GM19023 (cell line): ENCODE data around the gene CTPS1.

Experiments used
- ATAC-seq: cut with Tn5 transposase; IDR thresholded peaks from one replicate; pipeline ENCODE4 v1.9.1; 2021; ENCODE audit warnings: mild to moderate bottlenecking, moderate library complexity; ENCODE audit not compliant: unreplicated experiment

The CTPS1 gene, protein sequence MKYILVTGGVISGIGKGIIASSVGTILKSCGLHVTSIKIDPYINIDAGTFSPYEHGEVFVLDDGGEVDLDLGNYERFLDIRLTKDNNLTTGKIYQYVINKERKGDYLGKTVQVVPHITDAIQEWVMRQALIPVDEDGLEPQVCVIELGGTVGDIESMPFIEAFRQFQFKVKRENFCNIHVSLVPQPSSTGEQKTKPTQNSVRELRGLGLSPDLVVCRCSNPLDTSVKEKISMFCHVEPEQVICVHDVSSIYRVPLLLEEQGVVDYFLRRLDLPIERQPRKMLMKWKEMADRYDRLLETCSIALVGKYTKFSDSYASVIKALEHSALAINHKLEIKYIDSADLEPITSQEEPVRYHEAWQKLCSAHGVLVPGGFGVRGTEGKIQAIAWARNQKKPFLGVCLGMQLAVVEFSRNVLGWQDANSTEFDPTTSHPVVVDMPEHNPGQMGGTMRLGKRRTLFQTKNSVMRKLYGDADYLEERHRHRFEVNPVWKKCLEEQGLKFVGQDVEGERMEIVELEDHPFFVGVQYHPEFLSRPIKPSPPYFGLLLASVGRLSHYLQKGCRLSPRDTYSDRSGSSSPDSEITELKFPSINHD

DNA sequence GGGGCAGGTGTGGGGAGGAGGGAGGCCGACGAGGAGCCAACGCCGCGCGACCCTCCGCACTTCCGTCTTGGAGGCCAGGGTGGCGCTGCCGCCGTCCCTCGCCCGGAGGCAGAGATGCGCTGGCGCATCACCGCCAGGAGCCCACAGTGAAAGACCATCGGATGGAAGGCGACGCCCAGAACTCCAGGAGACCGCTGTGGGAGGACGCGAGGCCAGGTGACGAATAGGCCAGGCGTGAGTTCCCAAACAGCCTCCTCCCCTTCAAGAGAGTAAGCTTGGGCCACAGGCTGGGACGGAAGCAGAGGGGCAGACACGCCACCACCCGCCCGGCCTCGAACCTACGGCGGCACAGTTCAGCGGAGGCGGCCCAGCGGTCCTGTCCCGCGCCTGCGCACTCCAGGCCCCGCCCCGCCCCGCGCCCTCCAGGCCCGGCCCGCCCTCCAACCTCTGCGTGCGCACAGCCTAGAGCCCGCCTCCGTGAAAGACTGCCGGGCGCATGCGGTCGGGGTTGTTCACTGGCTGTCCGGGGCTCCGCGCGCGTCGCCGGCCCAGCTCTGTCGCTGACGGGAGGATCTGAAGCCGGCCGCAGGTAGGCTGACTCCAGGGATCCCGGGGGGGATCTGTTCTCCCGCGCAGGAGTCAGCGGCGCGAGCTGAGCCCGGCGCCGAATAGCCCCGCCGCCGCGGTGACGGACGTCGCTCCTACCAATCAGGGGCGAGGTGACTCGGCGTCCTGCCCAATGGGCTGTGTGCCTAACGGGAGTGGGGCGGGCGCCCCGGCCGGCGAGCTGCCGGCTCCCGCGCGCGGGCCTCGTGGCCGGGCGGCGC, at the start of gene CTPS1:
TSS of gene CTPS1 (plus strand) at position 456 of the 827 bp plus-strand sequence. CDS start 3,595 bp downstream, outside the sequence.
- peak; percentile 92 for ATAC-seq

DNA sequence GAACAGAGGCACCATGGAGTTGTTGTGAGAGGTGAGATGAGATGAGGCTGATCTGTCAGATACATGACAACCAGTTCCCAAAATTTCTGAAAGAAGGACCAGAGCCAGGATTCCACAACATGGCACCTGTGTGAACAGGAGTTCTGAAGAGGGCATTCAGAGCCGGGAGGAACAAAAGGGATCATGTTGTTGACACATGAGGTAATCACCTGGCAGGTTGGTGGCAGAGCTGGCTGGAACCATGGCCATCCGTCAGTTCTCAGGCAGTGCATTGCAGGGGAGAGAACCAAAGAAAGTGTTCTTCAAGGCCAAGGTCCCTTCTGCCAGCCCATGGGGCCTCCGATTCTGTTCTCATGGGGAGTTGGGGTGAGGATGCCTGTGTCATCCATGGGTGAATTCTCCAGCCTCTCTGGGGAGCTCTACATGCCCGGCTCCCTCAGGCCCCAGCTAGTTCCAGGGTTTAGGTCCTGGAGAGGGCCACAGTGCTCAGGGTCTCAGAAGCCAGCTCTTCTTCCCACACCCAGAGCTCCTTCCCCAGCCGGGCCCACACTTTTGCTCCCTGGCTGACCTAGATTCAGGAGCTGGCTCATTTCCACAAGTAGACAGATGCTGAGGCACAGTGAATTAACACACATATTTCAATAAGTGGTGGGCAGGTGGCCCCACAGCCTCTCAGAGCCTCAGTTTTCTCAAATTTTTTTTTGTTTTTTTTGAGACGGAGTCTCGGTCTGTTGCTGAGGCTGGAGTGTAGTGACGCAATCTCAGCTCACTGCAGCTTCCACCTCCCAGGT, 49.1 kb upstream of the CTPS1 start:
- ATAC-seq: no peak

DNA sequence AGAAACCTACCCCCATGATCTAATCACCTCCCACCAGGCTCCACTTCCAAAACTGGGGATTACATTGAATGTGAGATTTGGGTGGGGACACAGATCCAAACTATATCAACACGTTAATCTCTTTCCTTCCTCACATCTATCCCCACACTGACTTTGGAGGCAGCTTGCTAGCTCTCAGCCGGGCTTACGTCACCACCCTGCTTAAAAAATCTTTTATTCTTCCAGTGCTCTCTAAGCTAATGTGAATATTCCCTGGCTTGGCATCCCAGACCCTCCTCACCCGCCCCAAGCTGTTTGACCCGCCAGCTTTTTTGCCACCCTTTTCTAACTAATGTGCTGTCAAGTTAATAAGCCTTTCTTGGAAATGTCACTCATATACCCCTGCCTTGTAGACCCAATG, 47.9 kb upstream of the CTPS1 start:
- ATAC-seq: no peak

DNA sequence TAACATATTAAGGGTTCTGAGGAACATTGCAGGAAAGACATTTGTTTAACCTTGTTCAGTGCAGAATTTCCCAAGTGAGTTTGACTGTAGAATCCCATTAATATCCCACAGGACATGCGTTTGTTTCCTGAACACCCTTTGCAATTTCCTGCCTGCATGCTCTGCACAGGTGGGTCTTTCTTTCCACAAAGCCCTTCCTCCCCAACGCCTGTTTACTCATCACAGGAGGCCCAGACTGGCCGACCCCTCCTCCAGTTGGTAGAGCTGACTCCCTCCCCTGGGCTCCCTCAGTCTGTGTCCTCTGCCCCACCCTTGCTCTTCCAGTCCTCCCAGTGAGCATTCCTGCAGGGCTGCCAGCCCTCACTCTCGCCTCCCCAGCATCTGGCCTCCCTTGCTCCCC, 47.5 kb upstream of the CTPS1 start:
- ATAC-seq: no peak

DNA sequence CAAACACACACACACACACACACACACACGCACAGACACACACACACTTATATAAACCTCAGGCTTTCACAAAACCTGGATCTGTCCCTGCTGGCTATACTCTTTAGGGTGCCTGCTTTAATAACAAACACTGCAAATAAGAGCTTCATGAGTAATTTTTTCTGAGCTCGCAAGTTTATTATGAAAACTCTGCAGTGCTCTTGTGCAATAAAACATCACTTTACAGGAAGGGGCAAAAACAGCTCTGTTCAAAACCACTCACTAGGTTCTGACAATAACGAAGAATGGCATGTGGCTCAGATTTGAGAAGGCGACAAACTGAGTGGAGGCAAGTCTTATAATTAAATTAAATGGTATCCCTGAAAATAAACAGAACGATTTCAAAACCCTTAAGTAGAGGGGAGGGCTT, 42.6 kb upstream of the CTPS1 start:
- ATAC-seq: no peak

DNA sequence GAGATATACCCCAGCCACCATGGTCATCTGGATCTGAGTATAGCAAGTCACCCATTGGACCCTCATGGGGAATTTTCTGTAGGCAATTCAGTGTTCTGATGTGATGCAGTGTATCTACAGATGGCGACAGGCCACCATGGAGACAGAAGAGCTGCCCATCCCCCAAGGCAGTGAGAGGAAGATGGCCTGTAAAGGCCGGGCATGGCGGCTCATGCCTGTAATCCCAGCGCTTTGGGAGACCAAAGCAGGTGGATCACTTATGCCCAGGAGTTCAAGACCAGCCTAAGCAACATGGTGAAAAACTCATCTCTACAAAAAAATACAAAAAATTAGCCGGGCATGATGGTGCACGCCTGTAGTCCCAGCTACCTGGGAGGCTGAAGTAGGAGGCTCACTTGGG, 41.1 kb upstream of the CTPS1 start:
- no peak for ATAC-seq

DNA sequence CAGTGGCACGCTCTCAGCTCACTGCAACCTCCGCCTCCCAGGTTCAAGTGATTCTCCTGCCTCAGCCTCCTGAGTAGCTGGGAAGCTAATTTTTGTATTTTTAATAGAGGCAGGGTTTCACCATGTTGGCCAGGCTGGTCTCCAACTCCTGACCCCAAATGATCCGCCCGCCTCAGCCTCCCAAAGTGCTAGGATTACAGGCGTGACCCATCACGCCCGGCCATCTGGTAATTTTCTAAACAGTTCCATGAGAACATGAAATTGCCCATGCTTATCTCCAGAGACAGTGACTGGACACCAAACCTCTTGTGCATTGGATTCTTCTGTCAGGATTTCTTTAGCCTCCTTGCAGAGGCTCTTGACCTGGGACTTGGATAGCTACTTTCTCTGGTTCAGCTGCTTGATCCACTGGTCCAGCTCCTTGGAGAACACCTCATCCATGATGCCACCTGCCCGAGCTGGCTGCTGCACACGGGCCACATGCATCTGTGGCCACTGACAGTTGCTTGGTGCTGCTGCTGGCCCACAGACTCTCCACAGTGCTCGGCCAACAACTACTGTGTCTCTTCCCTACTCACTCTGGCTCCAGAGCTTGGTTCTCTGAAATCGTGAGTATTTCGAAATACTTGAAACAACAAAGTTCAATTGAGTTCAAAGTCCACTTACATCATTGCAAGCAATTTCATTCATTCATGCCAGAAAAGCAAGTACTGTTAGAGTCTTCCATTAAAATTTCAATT, 40.0 kb upstream of the CTPS1 start:
- no peak for ATAC-seq

DNA sequence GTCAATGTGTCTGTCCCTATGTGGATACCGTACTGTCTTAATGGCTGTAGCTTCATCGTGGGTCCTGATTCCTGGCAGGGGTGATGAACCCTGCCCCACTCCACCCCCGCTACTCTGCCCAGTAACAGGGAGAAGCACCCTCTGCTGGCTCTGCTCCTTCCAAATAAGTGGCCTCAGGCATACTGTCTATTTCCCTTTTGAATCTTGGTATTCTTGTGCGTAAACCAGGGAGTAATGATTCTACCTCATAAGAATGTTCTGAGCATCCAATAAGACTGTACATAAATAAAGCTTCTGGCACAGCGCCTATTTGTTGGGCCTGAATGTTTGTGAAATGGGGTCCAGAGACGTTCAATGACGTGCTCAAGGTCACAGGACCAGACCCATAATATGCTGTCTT, 35.2 kb upstream of the CTPS1 start:
- no peak for ATAC-seq

DNA sequence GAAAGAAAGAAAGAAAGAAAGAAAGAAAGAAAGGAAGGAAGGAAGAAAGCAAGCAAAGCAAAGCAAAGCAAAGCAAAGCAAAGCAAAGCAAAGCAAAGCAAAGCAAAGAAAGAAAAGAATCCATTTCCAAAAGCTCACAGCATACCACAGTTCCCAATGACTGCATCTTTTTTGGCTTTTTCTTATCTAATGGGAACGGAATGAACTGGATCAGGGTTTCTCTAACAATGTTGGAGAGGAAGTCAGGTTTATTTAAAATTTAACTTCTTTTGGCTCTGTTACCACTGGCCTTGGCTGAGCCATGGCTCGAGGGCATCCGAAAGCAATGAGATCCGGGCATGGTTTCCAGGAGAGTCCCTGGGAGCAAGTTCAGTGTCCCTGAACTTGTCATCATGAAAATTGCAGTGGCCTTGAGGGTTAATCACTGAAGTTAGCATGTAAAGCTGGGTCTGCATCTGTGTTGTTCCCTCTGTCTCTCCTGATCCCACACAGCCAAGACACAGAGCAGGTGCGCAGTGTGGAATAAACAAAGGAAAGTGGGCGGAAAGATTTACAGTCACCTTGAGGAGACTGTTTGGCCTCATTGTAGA, 34.6 kb upstream of the CTPS1 start:
- no peak for ATAC-seq

DNA sequence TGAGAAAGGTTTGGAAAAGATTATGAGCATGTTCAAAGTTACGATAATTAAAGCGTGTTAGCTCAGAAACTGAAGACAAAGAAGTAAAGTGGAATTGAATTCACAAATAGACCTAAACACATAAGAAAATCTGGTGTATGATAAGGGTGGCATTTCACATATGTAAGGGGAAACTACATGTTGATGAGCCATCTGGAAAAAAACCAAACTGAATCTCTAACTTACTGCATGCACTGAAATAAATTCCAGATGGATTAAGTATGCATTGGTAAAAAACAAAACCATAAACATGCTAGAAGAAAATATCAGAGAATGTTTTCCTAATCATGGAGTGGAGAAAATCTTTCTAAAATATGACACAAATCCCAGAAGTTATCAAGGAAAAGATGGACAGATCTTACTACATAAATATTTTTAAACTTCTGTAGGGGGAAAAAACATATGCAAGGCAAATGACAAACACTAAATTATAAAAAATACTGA, 34.0 kb upstream of the CTPS1 start:
- ATAC-seq: no peak

DNA sequence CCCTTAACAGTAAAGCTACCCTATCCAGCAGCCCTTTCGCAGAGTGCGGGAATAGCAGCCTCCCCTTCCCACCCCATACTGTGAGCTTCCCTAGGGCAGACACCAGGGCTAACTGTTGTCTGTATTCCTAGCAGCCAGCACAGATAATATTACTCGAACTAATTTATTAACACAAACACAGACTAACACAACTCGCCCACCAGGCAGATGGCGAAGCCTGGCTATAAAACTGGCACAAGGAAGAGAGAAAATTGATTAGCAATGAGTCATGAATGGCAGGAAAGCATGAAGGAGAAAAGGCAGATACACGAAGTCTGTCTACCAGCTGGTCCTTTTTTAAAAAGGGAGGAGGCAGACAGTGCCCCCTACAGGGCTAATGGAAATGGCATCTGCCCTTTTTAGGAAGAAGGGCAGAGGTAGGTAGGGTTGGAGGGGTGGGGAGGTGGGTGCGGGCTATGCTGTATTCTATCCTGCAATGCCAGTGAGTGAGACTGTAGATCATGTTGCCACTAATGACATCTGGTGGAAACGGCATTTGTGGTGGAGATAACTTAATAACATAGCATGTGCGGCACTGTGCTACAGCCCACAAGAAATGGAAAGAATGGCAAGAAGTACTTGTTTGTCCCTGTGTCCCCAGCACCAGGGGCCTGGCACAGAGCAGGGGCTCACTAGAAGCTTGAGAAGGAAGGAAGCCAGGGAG, 30.6 kb upstream of the CTPS1 start:
- ATAC-seq: no peak

DNA sequence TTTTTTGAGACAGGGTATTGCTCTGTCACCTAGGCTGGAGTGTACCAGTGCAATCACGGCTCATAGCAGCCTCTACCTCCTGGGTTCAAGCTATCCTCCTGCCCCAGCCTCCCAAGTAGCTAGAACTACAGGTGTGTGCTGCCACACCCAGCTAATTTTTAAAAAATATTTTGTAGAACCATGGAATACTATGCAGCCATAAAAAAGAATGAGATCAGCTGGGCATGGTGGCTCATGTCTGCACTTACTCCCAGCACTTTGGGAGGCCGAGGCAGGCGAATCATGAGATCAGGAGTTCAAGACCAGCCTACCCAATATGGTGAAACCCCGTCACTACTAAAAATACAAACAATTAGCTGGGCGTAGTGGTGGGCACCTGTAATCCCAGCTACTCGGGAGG, 29.9 kb upstream of the CTPS1 start:
- ATAC-seq: no peak

DNA sequence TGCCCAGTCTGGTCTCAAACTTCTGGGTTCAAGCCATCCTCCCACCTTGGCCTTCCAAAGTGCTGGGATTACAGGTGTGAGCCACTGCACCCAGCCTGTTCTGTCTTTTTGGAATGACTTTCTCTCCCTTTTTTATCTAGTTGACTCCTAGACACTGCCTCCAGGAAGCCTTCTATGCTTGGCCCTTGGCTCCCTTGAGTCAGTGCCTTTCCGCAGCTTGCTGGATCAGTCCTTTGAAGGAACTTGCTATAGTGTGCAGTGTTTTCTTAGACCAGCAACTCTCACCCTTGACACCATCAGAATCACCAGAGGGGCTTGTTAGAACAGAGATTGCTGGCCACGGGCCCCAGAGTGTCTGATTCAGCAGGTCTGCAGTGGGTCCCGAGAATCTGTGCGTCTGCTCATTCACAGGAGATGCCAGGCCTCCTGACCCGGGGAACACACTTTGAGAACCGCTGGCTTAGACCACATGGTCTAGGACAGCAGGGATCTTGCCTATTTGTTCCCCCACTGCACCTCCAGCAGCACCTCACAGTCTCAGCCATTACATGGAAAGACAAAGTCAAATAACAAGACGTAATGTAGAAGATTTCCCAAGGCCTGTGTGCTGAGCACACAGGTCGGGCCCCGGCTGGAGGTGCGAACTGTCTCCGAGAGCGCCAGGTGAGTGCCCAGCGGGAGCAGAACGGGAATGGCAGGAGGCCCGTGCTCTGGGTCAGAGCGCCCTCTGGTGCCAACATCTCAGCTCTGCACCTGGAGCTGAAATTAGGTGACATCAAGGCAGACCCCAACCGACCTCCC, 27.4 kb upstream of the CTPS1 start:
- ATAC-seq: no peak

DNA sequence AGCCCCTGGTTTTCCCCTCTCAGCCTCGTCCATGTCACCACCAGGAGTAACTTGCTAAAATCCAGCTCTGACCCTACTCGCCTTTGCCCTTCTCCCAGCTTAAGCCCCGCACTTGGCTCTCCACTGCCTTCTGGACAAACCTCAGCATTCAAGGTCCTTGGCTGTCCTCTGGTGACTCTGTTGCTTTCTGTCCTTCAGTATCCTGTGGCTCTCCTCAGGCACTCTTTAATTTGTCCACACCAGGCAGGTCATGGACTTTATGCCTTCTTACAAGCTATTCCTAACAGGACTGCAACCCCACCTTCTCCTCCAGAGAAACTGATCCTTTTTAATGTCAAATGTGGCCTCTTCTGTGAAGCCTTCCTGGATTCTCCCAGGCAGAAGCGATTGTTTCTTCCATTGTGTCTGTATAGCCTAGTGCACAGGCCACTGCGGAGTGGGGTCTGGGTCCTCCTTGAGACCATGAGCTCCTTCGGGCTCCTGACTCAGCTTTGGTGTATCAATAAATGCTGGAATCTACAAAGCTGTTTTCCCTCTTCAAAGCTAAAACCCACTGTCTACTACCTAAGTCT, 26.7 kb upstream of the CTPS1 start:
- no peak for ATAC-seq

DNA sequence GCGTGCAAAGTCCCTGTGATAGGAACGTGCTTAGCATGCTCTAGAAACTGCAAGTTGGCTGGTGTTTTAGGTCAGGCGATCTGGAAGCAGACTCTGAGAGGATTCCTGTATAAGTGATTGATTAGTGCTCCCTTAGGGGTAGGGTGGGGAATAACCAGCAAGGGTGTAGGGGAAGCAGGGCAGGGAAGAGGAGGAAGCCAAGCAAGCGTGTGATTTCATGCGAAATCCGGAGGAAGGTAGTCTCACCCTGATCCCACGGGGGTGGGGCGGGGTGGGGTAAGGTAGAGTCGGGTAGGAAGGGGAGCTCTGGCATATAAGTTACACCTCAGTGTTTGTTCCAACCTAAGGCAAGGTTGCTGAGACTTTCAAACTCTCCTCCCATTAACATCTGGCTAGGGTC, 24.9 kb upstream of the CTPS1 start:
- no peak for ATAC-seq

DNA sequence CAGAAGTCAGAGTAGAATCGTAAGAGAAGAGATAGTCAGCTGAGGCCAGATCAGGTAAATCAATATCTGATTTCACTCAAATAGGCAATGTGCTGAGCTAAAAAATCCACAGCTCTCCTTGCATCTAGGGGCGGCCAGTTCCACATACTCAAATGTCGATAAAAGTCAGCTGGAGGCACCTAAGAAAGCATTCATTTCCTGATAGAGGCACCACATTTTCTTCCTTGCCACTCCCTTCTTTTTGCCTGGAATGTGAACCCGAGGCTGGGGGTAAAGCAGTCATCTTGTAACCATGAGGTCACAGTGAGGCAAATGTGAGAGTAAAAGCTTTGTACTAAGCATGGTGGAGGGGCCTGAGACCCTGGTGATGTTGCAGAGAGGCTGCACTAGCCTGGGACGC, 24.2 kb upstream of the CTPS1 start:
- no peak for ATAC-seq

DNA sequence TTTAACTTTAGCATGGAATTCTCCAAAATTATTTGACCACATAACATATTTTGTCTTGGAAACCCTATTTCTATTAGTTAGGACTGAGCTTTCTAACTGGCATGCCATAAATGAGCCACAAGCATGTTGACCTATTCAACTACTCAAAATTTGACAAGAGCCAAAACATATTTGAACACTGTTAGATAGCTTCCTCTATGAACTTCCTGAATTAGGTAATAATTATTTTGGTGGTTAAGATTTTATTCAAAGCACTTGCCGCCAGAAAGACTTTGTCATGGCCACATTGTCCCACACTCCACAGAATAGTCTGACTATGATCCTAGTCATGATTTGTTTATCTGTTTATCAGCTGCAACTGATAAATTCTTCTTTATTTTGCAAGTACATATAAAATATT, 23.1 kb upstream of the CTPS1 start:
- ATAC-seq: no peak

DNA sequence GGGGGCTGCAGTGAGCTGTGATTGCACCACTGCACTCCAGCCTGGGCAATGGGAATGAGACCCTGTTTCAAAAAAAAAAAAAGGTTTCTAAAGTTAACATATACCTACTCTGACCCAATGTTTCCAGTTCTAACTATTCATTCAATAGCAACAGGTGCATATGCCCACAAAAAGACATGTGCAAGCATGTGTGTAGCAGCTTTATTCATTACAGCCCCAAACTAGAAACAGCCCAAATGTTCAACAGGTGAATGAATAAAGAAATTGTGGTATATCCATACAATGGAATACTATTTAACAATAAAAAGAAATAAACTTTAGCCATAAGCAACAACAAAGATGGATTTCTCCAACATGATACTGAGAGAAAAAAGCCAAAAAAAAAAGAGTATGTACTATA, 21.3 kb upstream of the CTPS1 start:
- ATAC-seq: no peak
